AG09309 (cell line): ENCODE results near the gene SOX18.

Experiments used
- DNase-seq: peaks from one replicate; pipeline ENCODE4 v3.0.0-alpha.2; 2010; ENCODE audit warnings: low read depth
- H3K4me3 ChIP-seq: 2 replicates; pipeline ENCODE4 v1.5.1; 2011; ENCODE audit warnings: mild to moderate bottlenecking, low read depth, low read length, moderate library complexity; ENCODE audit not compliant: control insufficient read depth
- TF ChIP-seq, protein P1 (sequence below): IDR thresholded peaks from 2 replicates; pipeline ENCODE4 v1.5.1; 2011; ENCODE audit warnings: mild to moderate bottlenecking, low read depth, low read length, inconsistent platforms; ENCODE audit not compliant: insufficient read depth, control insufficient read depth; ENCODE audit errors: missing control alignments

The SOX18 gene

DNA sequence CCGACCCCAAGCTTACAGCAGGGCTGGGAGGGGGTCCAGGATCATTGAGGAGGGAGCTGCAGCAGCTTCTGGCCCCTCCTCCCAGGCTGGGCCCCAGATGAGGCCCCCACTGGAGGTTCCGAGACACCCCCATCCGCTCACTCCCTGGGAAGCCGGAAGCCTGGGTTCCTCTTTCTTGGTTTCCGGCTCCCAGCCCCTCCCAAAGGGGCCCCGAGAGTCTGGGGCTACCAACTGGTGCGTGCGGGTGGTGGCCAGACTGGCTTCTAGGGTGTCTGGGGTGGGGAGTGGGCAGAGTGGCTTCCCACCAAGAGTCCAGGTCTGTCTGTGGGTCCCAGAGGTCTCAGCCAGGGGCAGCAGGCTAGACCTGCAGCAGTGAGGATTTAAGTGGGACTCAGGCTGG is 27.7 kb upstream of the SOX18 start:
- TF ChIP-seq, protein P1, sequence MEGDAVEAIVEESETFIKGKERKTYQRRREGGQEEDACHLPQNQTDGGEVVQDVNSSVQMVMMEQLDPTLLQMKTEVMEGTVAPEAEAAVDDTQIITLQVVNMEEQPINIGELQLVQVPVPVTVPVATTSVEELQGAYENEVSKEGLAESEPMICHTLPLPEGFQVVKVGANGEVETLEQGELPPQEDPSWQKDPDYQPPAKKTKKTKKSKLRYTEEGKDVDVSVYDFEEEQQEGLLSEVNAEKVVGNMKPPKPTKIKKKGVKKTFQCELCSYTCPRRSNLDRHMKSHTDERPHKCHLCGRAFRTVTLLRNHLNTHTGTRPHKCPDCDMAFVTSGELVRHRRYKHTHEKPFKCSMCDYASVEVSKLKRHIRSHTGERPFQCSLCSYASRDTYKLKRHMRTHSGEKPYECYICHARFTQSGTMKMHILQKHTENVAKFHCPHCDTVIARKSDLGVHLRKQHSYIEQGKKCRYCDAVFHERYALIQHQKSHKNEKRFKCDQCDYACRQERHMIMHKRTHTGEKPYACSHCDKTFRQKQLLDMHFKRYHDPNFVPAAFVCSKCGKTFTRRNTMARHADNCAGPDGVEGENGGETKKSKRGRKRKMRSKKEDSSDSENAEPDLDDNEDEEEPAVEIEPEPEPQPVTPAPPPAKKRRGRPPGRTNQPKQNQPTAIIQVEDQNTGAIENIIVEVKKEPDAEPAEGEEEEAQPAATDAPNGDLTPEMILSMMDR: no peak
- H3K4me3 ChIP-seq: no peak overlapping the region
- DNase-seq: no peak

DNA sequence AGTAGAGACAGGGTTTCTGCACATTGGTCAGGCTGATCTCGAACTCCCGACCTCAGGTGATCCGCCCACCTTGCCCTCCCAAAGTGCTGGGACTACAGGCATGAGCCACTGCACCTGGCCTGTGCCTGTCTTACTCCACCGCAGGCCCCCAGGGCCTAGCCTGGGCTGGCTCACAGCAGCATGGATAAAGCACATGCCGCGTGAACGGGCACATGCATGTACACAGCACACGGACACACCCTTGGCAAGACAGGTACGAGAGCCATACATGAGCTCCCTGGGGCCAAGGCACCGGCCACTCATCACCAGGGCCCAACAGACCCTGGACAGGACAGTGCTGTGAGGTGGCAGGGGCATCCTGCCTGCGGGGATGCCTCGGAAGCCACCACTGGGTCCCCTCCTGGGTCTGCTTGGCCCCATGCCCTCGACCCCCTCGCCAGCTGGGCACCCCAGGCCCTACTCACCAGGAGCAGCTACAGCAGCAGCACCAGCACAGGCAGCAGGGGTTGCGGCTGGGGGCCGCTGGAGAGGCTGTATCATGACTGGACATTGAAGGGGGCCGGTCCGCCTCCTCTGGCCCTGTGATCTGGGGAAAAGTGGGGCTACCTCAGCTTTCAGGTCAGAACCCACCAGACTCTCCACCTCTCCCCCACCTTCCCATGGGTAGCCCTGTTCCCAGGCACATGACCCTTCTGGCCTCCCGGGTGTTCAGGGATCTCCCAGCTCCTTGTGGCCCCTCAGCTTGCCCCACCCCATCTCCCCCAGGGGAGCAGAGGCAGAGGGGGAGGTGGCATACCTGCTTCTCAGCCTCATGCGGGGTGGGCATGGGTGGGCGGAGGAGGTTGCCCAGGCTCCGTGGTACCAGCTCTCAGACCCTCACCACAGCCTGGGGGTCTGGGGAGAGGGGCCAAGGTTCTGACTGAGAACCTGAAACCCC is 26.9 kb upstream of the SOX18 start:
- no peak overlapping the region for H3K4me3 ChIP-seq
- TF ChIP-seq, protein P1: no peak
- no peak for DNase-seq

DNA sequence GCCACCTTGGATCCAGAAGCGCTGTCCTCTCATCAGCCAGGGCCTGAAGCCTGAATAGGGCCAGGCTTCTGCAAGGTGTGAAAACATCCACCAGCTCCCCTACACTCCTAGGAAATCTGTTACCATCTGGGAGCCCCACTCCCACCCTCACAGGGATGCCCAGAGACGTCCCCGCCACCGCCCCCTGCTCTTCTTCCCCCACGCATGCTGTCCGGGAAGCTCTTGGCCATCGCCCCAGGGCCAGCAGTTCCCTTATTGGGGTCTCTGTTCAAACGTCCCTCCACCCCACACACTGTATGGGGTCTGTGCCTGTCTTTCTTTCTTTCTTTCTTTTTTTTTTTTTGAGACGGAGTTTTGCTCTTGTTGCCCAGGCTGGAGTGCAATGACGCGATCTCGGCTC is 26.1 kb upstream of the SOX18 start:
- TF ChIP-seq, protein P1: no peak
- DNase-seq: no peak

DNA sequence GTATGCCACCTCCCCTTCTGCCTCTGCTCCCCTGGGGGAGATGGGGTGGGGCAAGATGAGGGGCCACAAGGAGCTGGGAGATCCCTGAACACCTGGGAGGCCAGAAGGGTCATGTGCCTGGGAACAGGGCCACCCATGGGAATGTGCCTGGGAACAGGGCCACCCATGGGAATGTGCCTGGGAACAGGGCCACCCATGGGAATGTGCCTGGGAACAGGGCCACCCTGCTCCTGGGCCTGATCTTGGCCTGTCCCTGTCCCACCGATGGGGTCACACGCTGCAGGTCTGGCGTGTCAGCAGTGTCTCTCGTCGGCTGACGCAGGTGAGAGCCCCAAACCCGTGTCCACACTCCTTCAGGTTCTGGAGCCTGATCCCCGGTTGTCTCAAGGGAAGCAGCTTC is 25.5 kb upstream of the SOX18 start:
- no peak overlapping the region for H3K4me3 ChIP-seq
- TF ChIP-seq, protein P1: no peak

More for the DNA sequence above, 26.1 kb upstream of the SOX18 start:
- H3K4me3 ChIP-seq: no peak overlapping the region

DNA sequence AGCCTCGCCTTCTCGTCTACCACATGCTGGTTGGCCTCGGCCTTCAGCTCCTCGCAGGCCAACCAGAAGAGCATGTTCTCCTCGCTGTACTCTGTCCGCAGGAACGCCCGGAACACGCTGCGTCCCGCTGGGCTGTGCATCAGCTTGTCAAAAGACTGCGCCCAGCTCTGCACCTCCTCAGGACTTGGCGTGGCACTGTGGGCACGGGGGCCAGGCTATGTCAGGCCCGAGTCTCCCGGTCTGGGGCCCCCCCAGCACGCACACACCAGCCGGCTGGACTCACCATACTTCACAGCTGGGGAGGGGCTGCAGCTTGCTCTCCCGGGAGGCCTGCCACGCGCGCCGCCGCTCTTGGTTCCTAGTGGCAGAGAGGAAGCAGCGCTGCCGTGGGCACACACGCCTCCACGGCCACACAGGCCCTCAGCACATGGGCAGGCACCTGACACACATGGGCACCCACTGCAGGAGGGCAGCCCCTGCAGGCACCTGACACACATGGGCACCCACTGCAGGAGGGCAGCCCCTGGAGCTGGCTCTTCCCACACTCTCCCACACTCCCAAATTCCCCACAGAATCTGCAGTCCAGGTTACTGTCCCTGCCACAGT is 24.8 kb upstream of the SOX18 start:
- H3K4me3 ChIP-seq: no peak overlapping the region
- DNase-seq: no peak
- TF ChIP-seq, protein P1: no peak

More for the DNA sequence above, 25.5 kb upstream of the SOX18 start:
- no peak for DNase-seq

DNA sequence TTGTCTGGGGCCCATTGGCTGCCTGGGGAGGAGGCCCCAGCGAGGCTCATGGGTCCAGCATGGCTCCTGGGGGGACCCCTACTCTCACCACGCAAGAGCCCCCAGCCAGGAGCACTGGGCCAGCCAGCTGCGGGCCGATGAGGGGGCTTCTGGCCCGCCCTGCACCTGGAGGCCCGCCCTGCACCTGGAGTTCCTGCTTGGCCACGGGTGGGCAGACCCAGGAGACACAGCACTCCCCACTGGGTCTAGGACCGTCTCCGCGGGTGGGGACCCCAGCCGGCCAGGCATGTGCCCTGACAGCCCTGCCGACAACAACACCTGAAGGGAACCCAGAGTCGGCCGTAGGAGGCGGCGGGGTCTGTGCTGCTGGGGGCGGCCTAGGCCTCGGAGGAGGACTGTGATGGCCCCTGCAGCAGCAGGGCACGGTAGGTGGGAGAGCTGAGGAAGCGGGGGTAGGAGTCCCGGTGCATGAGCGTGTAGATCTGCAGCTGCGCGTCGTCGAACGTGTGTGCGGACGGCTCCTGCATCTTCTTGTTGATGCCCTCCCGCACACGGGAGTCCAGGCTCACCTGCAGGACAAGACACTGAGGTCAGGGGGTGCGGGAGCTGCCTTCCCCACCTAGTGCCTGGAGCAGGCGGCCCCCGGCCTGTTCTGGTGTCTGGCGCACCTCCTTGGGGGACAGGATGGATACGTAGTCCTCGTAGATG is 24.2 kb upstream of the SOX18 start:
- TF ChIP-seq, protein P1: no peak
- no peak for DNase-seq
- no peak overlapping the region for H3K4me3 ChIP-seq
